T-helper 2 cell (primary cell): ENCODE data around the gene CLEC7A.

Experiments
- DNase-seq, 5 experiments: peaks; one replicate each; pipeline versions ENCODE4 v3.0.0 to v3.0.0-alpha.2; 2012 to 2022
- total RNA-seq, 2 donors: gene quantifications; one replicate each; lab custom pipeline; 2026; lab: John Stamatoyannopoulos, UW

The CLEC7A gene
- 0 to 0.07 reads per million in 2 donors for total RNA-seq

GRCh38 chr12:10130042-10130441 is at the start of gene CLEC7A:
Gene CLEC7A (minus strand): TSS chr12:10130199. CDS start chr12:10130082, 117 bp downstream.
- peak in 1 of 5 experiments; percentile 68 for DNase-seq

GRCh38 chr12:10179776-10180181 is 49.8 kb upstream of the CLEC7A start:
- DNase-seq: no peak

GRCh38 chr12:10178821-10179220 is 48.8 kb upstream of the CLEC7A start, which contains the start of gene TMEM52B:
Gene TMEM52B (plus strand): TSS chr12:10179032. CDS start chr12:10179575, 543 bp downstream.
- no peak for DNase-seq

- DNase-seq: no peak
These were observed 46.0 kb upstream of the CLEC7A start for GRCh38 chr12:10175846-10176636.

GRCh38 chr12:10174986-10175614 is 45.1 kb upstream of the CLEC7A start:
- no peak for DNase-seq

GRCh38 chr12:10171973-10172728 is 42.2 kb upstream of the CLEC7A start, which contains the start of gene OLR1:
Gene OLR1 (minus strand): TSS chr12:10172132. CDS start chr12:10172077, 55 bp downstream.
- DNase-seq: no peak

GRCh38 chr12:10170216-10170615 is 40.2 kb upstream of the CLEC7A start:
- no peak for DNase-seq

GRCh38 chr12:10169104-10169503 is 39.1 kb upstream of the CLEC7A start:
- DNase-seq: no peak

- DNase-seq: no peak
These were observed 37.6 kb upstream of the CLEC7A start for GRCh38 chr12:10167599-10167998.

GRCh38 chr12:10165421-10165820 is 35.4 kb upstream of the CLEC7A start:
- DNase-seq: no peak

- DNase-seq: no peak
These were observed 33.1 kb upstream of the CLEC7A start for GRCh38 chr12:10163084-10163483.

- no peak for DNase-seq
These were observed 30.8 kb upstream of the CLEC7A start for GRCh38 chr12:10160617-10161385.

- DNase-seq: no peak
These were observed 29.3 kb upstream of the CLEC7A start for GRCh38 chr12:10159280-10159679.

- peak in 1 of 5 experiments; percentile 17 for DNase-seq
These were observed 28.4 kb upstream of the CLEC7A start for GRCh38 chr12:10158406-10158805.

GRCh38 chr12:10155966-10156365 is 26.0 kb upstream of the CLEC7A start:
- no peak for DNase-seq

- DNase-seq: no peak
These were observed 24.1 kb upstream of the CLEC7A start for GRCh38 chr12:10154145-10154496.

GRCh38 chr12:10153271-10154144 is 23.5 kb upstream of the CLEC7A start:
- DNase-seq: peak; percentile 16 to 58 (median 22)

GRCh38 chr12:10151621-10152020 is 21.6 kb upstream of the CLEC7A start:
- DNase-seq: no peak

GRCh38 chr12:10147714-10148403 is 17.9 kb upstream of the CLEC7A start:
- no peak for DNase-seq

- DNase-seq: no peak
These were observed 13.1 kb upstream of the CLEC7A start for GRCh38 chr12:10142976-10143589.
